Measurements from ENCODE around the gene NKAPL. TPM values are rescaled to one million over a fixed set of nuclear protein-coding genes. Genes with fewer than 3 reads are reported as not detected.
A peak's percentile ranks its signal among the peaks of the same experiment; 100 is the strongest.

Gene NKAPL
- total and polyA plus RNA-seq, 10 of the 15 experiments (the other 5 are each of a cell fraction or from before 2014, with no cell fraction given): 0.10 to 0.48 (median 0.19) TPM; not detected in 1

DNA sequence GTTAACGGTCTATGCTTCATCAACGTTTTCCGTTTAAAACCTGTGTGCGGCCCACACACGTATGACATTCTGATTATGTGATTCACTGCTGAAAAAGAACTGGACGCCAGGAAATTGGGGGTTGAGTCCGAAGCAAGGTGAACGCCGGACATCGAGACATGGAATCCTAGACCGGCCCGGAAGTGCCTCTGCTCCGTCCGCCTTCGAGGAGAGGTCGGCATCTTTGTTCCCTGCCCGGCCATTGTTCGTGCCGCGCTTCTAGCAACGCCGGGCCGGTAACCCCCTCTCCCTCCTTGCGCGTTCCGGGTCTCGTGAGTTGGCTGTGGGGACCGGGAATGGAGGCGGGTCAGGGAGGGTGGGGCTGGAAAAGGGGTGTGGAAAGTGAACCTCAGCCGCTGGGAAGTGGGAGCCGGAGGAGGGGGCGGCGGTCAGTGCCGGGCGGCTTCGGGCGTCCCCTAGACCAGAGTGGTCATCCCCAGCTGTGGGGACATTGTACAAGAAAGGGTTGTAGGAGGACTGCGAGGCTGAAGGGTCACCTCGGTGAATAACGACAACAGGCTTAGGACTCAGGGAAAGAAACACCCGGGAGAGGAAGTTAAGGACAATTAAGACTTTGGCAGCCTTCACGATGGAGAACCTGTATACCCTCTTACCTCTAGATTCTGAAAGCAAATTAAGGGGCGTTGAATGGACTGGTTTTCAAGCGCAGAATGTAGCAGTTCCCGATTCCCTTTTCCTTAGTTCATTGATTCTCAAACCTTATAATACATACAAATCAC is 33.9 kb upstream of the NKAPL start, which contains the start of gene ZSCAN9 (continued):
- TF ChIP-seq, protein P1, sequence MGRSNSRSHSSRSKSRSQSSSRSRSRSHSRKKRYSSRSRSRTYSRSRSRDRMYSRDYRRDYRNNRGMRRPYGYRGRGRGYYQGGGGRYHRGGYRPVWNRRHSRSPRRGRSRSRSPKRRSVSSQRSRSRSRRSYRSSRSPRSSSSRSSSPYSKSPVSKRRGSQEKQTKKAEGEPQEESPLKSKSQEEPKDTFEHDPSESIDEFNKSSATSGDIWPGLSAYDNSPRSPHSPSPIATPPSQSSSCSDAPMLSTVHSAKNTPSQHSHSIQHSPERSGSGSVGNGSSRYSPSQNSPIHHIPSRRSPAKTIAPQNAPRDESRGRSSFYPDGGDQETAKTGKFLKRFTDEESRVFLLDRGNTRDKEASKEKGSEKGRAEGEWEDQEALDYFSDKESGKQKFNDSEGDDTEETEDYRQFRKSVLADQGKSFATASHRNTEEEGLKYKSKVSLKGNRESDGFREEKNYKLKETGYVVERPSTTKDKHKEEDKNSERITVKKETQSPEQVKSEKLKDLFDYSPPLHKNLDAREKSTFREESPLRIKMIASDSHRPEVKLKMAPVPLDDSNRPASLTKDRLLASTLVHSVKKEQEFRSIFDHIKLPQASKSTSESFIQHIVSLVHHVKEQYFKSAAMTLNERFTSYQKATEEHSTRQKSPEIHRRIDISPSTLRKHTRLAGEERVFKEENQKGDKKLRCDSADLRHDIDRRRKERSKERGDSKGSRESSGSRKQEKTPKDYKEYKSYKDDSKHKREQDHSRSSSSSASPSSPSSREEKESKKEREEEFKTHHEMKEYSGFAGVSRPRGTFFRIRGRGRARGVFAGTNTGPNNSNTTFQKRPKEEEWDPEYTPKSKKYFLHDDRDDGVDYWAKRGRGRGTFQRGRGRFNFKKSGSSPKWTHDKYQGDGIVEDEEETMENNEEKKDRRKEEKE (IDR thresholded peaks at IDR 0.05): no peak
- TF ChIP-seq POU2F2 (IDR thresholded peaks at IDR 0.05; ENCODE audit: borderline replicate concordance, low read depth, low read length) (no peak; the same call in 1 of the 3 replicates), POLR2AphosphoS5 (IDR thresholded peaks at IDR 0.05; ENCODE audit: low read length) (peak; percentile 91), CBFB (IDR thresholded peaks at IDR 0.05; ENCODE audit: low read depth) (peak; percentile 81; the same call in 1 of the 2 replicates), IKZF2 (IDR thresholded peaks at IDR 0.05) (peak; percentile 72 to 73), RB1 (IDR thresholded peaks at IDR 0.05; ENCODE audit: borderline replicate concordance) (peak; percentile 56; the same call in 1 of the 2 replicates), BRCA1 (IDR thresholded peaks at IDR 0.05; ENCODE audit: low read depth, low read length) (no peak), CREM (IDR thresholded peaks at IDR 0.05; ENCODE audit: low read depth) (peak; percentile 76), ATF7 (IDR thresholded peaks at IDR 0.05; ENCODE audit: low read depth) (peak; percentile 23), NFIC (IDR thresholded peaks at IDR 0.05; ENCODE audit: low read depth, low read length) (no peak; the same call in 1 of the 2 replicates), ASH2L (IDR thresholded peaks at IDR 0.05; ENCODE audit: borderline replicate concordance, low read depth) (no peak; the same call in 1 of the 2 replicates), YY1 (IDR thresholded peaks at IDR 0.05; ENCODE audit: low read depth, low read length) (peak; percentile 98), CREB1 (IDR thresholded peaks at IDR 0.05; ENCODE audit: low read depth) (peak; percentile 73), POLR2AphosphoS2 (IDR thresholded peaks at IDR 0.05; ENCODE audit: low read depth, low read length) (peak; percentile 57; the same call in 1 of the 2 replicates), MEF2B (IDR thresholded peaks at IDR 0.05; ENCODE audit: partially characterized antibody, poor library complexity, severe bottlenecking) (peak; percentile 25)
- TF ChIP-seq, protein P2, sequence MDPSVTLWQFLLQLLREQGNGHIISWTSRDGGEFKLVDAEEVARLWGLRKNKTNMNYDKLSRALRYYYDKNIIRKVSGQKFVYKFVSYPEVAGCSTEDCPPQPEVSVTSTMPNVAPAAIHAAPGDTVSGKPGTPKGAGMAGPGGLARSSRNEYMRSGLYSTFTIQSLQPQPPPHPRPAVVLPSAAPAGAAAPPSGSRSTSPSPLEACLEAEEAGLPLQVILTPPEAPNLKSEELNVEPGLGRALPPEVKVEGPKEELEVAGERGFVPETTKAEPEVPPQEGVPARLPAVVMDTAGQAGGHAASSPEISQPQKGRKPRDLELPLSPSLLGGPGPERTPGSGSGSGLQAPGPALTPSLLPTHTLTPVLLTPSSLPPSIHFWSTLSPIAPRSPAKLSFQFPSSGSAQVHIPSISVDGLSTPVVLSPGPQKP (IDR thresholded peaks at IDR 0.05; ENCODE audit: low read depth, low read length): peak; percentile 94
- TF ChIP-seq, protein P3, sequence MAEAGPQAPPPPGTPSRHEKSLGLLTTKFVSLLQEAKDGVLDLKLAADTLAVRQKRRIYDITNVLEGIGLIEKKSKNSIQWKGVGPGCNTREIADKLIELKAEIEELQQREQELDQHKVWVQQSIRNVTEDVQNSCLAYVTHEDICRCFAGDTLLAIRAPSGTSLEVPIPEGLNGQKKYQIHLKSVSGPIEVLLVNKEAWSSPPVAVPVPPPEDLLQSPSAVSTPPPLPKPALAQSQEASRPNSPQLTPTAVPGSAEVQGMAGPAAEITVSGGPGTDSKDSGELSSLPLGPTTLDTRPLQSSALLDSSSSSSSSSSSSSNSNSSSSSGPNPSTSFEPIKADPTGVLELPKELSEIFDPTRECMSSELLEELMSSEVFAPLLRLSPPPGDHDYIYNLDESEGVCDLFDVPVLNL (IDR thresholded peaks at IDR 0.05; ENCODE audit: low read depth, low read length): no peak
- TF ChIP-seq, protein P4, sequence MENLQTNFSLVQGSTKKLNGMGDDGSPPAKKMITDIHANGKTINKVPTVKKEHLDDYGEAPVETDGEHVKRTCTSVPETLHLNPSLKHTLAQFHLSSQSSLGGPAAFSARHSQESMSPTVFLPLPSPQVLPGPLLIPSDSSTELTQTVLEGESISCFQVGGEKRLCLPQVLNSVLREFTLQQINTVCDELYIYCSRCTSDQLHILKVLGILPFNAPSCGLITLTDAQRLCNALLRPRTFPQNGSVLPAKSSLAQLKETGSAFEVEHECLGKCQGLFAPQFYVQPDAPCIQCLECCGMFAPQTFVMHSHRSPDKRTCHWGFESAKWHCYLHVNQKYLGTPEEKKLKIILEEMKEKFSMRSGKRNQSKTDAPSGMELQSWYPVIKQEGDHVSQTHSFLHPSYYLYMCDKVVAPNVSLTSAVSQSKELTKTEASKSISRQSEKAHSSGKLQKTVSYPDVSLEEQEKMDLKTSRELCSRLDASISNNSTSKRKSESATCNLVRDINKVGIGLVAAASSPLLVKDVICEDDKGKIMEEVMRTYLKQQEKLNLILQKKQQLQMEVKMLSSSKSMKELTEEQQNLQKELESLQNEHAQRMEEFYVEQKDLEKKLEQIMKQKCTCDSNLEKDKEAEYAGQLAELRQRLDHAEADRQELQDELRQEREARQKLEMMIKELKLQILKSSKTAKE (IDR thresholded peaks at IDR 0.05; ENCODE audit: low read depth, poor library complexity, severe bottlenecking): peak; percentile 78
- TF ChIP-seq, protein P5, sequence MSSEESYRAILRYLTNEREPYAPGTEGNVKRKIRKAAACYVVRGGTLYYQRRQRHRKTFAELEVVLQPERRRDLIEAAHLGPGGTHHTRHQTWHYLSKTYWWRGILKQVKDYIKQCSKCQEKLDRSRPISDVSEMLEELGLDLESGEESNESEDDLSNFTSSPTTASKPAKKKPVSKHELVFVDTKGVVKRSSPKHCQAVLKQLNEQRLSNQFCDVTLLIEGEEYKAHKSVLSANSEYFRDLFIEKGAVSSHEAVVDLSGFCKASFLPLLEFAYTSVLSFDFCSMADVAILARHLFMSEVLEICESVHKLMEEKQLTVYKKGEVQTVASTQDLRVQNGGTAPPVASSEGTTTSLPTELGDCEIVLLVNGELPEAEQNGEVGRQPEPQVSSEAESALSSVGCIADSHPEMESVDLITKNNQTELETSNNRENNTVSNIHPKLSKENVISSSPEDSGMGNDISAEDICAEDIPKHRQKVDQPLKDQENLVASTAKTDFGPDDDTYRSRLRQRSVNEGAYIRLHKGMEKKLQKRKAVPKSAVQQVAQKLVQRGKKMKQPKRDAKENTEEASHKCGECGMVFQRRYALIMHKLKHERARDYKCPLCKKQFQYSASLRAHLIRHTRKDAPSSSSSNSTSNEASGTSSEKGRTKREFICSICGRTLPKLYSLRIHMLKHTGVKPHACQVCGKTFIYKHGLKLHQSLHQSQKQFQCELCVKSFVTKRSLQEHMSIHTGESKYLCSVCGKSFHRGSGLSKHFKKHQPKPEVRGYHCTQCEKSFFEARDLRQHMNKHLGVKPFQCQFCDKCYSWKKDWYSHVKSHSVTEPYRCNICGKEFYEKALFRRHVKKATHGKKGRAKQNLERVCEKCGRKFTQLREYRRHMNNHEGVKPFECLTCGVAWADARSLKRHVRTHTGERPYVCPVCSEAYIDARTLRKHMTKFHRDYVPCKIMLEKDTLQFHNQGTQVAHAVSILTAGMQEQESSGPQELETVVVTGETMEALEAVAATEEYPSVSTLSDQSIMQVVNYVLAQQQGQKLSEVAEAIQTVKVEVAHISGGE (CRISPR knock-in tag; IDR thresholded peaks at IDR 0.05): peak; percentile 88
